Stimulated activated CD8-positive, alpha-beta memory T cell treated with anti-CD3 and anti-CD28 coated beads, Interleukin-7, amount 100 ng/mL, for 48 hours (primary cell): ENCODE results near the gene MAPK12.

Source experiments
- DNase-seq, 2 donors: peaks; one replicate each; pipeline ENCODE4 v3.0.0-alpha.2; 2020; ENCODE audit warnings: low read depth in 1 of 2; ENCODE audit errors: extremely low read depth in 1 of 2

Gene MAPK12

GRCh38 chr22:50236731-50237409 lies 24.6 kb downstream of the MAPK12 start:
- DNase-seq = no peak

- no peak for DNase-seq
These were observed 28.3 kb downstream of the MAPK12 start for GRCh38 chr22:50233223-50233622.

GRCh38 chr22:50232481-50233151 lies 28.9 kb downstream of the MAPK12 start:
- no peak for DNase-seq

DNA sequence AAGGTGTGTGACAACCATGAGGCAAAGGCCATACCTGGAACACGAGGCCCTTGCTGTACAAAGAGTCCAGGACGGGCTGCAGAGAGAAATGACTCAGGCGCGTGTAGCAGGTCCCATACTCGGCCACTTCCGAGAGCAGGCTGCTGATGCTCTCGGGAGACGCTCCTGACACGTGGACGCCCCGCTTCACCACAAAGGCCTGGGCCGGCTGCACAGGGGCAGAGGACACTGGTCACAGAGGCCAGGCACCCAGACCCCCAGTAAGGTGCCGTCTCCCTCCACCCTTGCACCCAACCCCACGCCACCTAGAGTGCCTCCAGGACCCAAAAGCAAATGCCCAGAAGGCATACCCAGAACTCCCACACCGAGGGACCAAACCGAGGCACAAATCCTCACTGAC lies 32.1 kb downstream of the MAPK12 start:
- DNase-seq = no peak

DNA sequence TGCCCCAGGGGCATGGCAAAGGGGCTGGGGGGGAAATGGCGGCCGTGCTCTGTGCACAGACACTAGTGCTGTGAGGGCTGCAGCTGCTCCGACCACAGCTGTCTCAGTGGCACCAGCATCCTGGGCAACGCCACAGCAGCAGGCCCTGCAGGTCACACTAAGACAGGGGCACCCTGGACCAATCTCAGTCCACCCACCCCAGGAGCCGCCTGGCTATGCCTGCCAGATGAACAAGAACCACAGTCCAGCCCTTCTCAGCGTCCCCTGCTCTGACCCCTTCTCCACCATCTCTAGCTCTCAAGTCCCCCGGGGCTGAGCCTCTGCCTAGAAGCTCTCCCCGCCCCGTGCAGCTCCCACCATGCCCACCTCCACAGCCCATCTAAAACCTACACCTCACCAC lies 33.1 kb downstream of the MAPK12 start:
- no peak for DNase-seq

GRCh38 chr22:50227579-50228215 lies 33.8 kb downstream of the MAPK12 start:
- DNase-seq = no peak

DNA sequence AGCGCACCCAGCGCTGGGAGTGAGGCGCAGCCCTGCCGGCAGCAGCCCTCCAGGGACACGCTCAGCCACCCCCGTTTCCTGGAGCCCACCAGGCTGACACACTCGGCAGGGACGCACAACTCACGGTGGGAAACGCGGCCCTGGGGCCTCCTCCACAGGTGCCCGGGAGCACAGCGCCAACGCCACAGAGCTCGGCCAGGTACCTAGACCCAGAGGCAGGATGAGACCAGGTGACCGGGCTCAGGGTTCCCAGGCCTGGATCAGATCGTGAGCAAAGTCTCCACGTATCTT lies 34.7 kb downstream of the MAPK12 start:
- no peak for DNase-seq

- no peak for DNase-seq
These were observed 35.2 kb downstream of the MAPK12 start for GRCh38 chr22:50226063-50226874.

GRCh38 chr22:50225200-50225969 lies 36.1 kb downstream of the MAPK12 start:
- no peak for DNase-seq

DNA sequence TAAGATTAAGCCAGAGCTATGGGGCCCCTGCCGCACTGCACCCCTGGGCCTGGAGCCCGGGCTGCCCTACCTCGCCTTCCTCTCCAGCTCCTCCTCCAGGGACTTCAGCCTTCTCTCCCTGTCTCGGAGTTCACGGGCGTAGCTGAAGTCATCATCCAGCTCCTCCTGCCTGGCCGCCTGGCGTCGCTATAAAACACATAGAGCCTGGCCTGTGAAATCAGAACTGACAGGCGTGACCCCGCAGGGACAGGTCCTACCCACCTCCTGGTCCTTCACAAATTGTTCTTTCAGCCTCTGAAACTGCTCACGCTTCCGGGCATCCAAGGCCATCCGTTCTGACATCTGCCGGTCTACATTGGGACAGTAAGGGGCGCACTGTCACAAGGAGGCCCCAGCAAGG lies 37.4 kb downstream of the MAPK12 start:
- DNase-seq = no peak

DNA sequence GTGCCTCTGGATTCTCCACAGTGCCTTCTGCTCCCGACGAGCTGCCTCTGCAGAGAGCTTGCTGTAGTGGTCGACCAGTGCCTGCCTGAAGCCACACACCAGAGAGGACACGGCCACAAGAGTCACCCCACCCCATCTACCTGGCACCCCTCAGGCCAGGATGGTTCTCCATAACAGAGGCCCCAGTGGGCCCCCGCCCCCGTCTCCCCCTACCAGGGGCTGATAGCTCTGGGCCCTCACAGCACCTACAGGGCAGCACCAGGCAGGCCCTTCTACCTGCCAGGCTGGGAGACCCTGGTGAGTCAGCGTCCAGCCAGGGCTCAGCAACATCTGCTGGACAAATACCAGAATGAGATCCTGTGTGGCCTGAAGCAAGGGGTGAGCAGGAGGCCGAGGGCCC lies 39.0 kb downstream of the MAPK12 start:
- DNase-seq = no peak

- DNase-seq = no peak
These were observed 39.8 kb downstream of the MAPK12 start for GRCh38 chr22:50221410-50222300.

DNA sequence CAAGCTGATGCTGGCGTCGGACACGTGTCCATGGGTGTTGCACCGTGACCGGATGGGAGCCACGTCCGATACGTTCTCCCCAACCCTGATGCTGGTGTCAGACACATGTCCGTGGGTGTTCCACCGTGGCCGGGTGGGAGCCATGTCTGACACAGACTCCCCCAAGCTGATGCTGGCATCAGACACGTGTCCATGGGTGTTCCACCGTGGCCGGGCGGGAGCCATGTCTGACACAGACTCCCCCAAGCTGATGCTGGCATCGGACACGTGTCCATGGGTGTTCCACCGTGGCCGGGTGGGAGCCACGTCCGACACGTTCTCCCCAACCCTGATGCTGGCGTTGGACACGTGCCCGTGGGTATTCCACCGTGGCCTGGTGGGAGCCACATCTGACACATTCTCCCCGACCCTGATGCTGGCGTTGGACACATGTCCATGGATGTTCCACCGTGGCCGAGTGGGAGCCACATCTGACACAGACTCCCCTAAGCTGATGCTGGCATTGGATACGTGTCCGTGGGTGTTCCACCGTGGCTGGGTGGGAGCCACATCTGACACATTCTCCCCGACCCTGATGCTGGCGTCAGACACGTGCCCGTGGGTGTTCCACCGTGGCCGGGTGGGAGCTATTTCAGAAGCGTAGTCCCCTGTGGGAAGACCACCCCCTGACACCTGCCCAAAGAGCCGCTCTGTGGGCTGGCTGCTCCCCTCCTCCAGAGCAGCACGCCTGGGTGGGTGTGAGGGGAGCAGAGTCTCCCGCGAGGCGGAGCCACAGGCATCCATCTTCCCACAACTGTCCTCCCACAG lies 40.7 kb downstream of the MAPK12 start:
- no peak for DNase-seq

DNA sequence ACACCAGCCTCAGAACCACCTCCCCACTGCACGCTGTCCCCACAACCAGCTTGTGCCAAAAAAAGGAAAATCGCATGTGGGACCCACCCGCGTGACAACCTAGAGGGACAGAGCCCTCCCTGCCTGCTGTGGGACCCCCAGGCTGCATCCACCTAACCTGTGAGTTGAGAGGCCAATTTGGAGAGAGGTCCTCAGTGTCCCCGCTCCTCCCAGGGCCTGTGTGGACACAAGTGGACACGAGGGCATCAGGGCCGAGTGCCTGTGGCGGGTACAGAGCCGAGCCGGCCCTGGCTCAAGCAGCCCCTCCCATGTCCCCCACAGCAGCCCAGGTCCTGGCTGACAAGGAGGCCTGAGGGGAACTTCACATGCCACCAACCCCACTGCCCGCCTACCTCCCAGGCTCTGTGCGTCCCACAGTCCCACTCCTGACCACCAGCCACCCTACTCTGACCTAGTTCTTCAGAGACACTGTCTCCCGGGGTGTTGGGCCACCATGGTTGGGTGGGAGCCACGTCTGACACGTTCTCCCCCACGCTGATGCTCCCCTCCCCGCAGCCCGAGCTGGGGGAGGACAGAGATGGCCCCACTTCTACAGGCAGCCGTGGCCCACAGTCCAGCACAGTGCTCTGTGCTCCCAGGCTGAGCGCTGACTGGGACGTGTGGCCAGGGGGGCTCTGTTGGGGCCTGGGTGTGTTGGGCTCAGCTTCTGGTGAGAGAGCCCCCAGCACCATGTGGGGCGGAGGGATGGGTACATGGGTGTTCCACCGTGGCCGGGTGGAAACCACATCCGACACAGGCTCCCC lies 41.5 kb downstream of the MAPK12 start:
- DNase-seq = no peak

GRCh38 chr22:50218996-50219727 lies 42.3 kb downstream of the MAPK12 start:
- no peak for DNase-seq

DNA sequence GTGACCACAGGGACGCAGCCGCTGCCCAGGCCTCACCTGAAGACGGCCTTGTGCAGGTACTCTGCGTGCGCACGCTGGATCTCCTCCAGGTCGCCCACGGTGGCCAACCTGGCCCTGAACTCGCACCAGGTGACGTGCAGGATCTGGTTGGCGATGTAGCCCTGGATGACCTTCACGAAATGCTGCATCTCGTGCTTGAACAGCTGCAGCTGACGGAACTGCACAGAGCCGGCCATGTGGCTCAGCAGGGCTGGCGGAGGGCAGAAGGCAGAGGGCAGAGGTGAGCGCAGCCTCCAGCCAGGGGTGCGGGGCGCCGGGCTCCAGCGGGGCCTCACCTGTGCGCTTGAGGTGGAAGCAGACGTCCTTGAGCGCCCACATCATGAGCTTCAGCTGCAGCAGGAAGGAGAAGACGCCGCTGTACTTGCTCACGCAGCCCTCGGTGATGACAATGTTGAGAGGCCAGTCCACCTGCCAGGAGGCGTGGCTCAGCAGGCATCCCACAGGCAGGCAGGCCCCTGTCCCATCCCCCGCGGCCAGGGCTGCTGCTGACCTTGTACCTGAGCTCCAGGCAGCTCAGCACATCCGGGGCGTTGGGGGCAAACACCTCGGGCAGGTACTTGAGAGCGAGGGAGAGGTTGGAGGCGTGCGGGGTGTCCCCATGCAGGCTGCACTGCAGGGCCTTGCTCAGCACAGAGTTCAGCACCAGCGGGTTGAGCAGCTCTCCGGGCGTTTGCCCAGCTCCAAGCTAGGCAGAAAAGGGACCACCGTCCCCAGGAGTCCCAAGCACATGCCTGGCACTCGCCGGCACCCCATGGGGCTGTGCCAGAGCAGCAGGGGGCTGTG lies 43.1 kb downstream of the MAPK12 start:
- DNase-seq = no peak
